22Rv1 (cell line): ENCODE results near the gene GRIK4.

Experiments
- ZFX ChIP-seq: fragments of 450-650 bp; IDR thresholded peaks from 2 replicates; pipeline ENCODE4 v1.6.1; 2017; ENCODE audit warnings: antibody characterized with exemption, borderline replicate concordance
- TF ChIP-seq, protein P1 (sequence below): fragments of 450-650 bp; IDR thresholded peaks from 2 replicates; pipeline ENCODE4 v1.5.1; 2017; ENCODE audit warnings: mild to moderate bottlenecking

DNA sequence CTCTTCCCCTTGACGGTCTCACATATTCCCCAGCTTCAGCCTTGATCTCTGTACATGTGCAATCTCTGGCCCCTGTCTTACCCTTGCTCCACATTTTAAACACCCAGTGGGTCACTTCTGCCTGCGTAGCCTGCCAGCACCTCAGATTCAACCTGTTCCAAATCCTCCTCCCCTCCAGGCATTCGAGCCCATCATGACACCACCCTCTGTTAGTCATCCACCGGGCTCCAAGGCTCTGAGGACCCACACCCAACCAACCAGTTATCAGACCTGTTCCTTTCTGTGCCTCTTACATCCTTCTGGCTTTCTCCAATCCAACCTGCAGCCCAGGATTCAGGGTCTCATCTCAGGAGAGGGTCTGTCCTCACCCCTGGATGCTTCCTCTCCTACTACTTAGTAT lies 392.6 kb downstream of the GRIK4 start:
- TF ChIP-seq, protein P1, sequence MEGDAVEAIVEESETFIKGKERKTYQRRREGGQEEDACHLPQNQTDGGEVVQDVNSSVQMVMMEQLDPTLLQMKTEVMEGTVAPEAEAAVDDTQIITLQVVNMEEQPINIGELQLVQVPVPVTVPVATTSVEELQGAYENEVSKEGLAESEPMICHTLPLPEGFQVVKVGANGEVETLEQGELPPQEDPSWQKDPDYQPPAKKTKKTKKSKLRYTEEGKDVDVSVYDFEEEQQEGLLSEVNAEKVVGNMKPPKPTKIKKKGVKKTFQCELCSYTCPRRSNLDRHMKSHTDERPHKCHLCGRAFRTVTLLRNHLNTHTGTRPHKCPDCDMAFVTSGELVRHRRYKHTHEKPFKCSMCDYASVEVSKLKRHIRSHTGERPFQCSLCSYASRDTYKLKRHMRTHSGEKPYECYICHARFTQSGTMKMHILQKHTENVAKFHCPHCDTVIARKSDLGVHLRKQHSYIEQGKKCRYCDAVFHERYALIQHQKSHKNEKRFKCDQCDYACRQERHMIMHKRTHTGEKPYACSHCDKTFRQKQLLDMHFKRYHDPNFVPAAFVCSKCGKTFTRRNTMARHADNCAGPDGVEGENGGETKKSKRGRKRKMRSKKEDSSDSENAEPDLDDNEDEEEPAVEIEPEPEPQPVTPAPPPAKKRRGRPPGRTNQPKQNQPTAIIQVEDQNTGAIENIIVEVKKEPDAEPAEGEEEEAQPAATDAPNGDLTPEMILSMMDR: no peak
- TF ChIP-seq ZFX: no peak
